ENCODE data around the gene DLGAP1. TPM values are rescaled to one million over a fixed set of nuclear protein-coding genes. Genes with fewer than 3 reads are reported as not detected.

Gene DLGAP1
- total RNA-seq, 4 donors from 2014 or later = 2.0 to 4.7 (median 2.1) TPM; not detected in 1

- H3K27me3 ChIP-seq = no peaks in the 10 kb centered on the region
- 4% methylated on average over 8 of the region's 8 CpGs for WGBS
- H3K4me3 ChIP-seq = peak overlapping the region; percentile 37
- no peaks in the 10 kb centered on the region for H3K9me3 ChIP-seq
- no peaks in the 10 kb centered on the region for H3K36me3 ChIP-seq
- TF ChIP-seq POLR2A (IDR thresholded peaks at IDR 0.05) (no peak), EP300 (IDR thresholded peaks at IDR 0.05) (no peak), CTCF (IDR thresholded peaks at IDR 0.05) (no peak), POLR2AphosphoS5 (IDR thresholded peaks at IDR 0.05) (no peak)
- peak overlapping the region; percentile 95 for H3K27ac ChIP-seq
- DNase-seq (ENCODE audit: low spot score in 2 of 2) = no peak
- H3K4me1 ChIP-seq = peaks cover 64% of the 10 kb centered on the region
These were observed 860.2 kb downstream of the DLGAP1 start for GRCh38 chr18:3594760-3595368.

GRCh38 chr18:3593904-3594759, 861.0 kb downstream of the DLGAP1 start:
- H3K4me3 ChIP-seq = peak overlapping the region; percentile 37
- WGBS = 1% methylated on average over 17 of the region's 17 CpGs
- H3K27ac ChIP-seq = peak overlapping the region; percentile 95
- H3K9me3 ChIP-seq = no peaks in the 10 kb centered on the region
- H3K4me1 ChIP-seq = peaks cover 64% of the 10 kb centered on the region
- peak; percentile 93 to 94 for DNase-seq (ENCODE audit: low spot score in 2 of 2)
- no peaks in the 10 kb centered on the region for H3K27me3 ChIP-seq
- H3K36me3 ChIP-seq = no peaks in the 10 kb centered on the region
- TF ChIP-seq CTCF (IDR thresholded peaks at IDR 0.05) = peak; percentile 85 to 93
- TF ChIP-seq POLR2AphosphoS5 (IDR thresholded peaks at IDR 0.05) = peak in 2 of 3 donors; percentile 50 to 64
- TF ChIP-seq EP300 (IDR thresholded peaks at IDR 0.05) = no peak
- peak in 1 of 2 donors; percentile 75 for TF ChIP-seq POLR2A (IDR thresholded peaks at IDR 0.05)

GRCh38 chr18:3593381-3593903, 861.7 kb downstream of the DLGAP1 start:
- Histone ChIP-seq H3K4me3 (peak overlapping the region; percentile 37), H3K9me3 (no peaks in the 10 kb centered on the region), H3K36me3 (no peaks in the 10 kb centered on the region), H3K27me3 (no peaks in the 10 kb centered on the region), H3K4me1 (peaks cover 57% of the 10 kb centered on the region), H3K27ac (peak overlapping the region; percentile 95)
- TF ChIP-seq CTCF (IDR thresholded peaks at IDR 0.05) = no peak
- TF ChIP-seq POLR2A (IDR thresholded peaks at IDR 0.05) = no peak
- no peak for TF ChIP-seq EP300 (IDR thresholded peaks at IDR 0.05)
- TF ChIP-seq POLR2AphosphoS5 (IDR thresholded peaks at IDR 0.05) = no peak
- 12% methylated on average over 11 of the region's 11 CpGs for WGBS
- peak in 1 of 2 donors; percentile 48 for DNase-seq (ENCODE audit: low spot score in 2 of 2)

GRCh38 chr18:3592864-3593263, 862.2 kb downstream of the DLGAP1 start:
- TF ChIP-seq EP300 (IDR thresholded peaks at IDR 0.05) (no peak), CTCF (IDR thresholded peaks at IDR 0.05) (no peak), POLR2A (IDR thresholded peaks at IDR 0.05) (no peak), POLR2AphosphoS5 (IDR thresholded peaks at IDR 0.05) (no peak)
- peak in 1 of 2 donors; percentile 72 for DNase-seq (ENCODE audit: low spot score in 2 of 2)
- Histone ChIP-seq H3K4me1 (peaks cover 53% of the 10 kb centered on the region), H3K4me3 (no peak overlapping the region), H3K36me3 (no peaks in the 10 kb centered on the region), H3K27me3 (no peaks in the 10 kb centered on the region), H3K9me3 (no peaks in the 10 kb centered on the region), H3K27ac (peak overlapping the region; percentile 95)
- WGBS = 66% methylated on average over 6 of the region's 6 CpGs
